ENCODE data around the gene MBLAC1. TPM values are rescaled to one million over a fixed set of nuclear protein-coding genes. Genes with fewer than 3 reads are reported as not detected.
A peak's percentile ranks its signal among the peaks of the same experiment; 100 is the strongest.

Gene MBLAC1
- total and polyA plus RNA-seq, 9 of the 15 experiments (the other 6 are each of a cell fraction or from before 2014, with no cell fraction given) = 0.03 to 3.1 (median 0.52) TPM

DNA sequence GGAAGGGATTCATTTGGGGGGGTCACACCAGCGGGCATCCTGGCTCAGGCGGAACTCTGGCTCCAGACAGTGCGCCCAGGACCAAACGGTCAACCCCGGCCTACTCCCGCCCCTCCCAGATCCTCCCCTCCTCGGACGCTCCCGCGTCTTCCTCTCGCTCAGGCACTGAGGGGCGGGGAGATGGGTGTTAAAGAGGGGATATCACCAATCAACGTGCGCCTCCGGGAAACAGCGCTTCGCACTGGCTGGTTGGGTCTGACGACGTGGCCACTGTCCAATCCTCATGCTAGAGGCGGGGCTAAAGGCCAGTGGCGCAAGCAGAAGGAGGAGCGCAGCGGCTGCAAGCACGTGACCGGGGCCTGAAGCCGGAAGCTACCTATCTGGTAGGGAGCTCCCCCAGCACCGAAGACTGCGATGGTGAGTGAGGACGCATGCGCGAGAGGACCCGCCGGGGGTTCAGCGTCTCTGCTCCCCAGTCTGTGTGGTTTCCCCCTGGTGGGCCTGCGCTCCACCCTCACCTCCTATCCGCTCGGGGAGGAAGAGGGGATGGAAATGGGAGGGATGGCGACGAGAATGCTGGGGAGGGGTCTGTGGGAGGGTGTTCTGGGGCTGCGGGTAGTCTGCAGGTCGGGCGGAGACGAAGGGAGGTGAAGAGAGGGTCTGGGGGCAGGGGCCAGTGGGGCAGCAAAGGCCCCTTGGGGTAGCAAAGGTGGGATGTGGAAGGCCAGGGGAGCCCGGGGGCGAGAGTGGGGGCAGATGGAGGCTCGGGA, 22.0 kb downstream of the MBLAC1 start, which contains the start of gene LAMTOR4 (continued):
- TF ChIP-seq, protein P1, sequence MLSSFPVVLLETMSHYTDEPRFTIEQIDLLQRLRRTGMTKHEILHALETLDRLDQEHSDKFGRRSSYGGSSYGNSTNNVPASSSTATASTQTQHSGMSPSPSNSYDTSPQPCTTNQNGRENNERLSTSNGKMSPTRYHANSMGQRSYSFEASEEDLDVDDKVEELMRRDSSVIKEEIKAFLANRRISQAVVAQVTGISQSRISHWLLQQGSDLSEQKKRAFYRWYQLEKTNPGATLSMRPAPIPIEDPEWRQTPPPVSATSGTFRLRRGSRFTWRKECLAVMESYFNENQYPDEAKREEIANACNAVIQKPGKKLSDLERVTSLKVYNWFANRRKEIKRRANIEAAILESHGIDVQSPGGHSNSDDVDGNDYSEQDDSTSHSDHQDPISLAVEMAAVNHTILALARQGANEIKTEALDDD (IDR thresholded peaks at IDR 0.05) = no peak
- peak; percentile 99 for TF ChIP-seq CEBPB (tag; IDR thresholded peaks at IDR 0.05)
- no peak for TF ChIP-seq ZNF318 (IDR thresholded peaks at IDR 0.05; ENCODE audit: borderline replicate concordance in 1 of 2, low read depth in 1 of 2)
- TF ChIP-seq MYNN (IDR thresholded peaks at IDR 0.05) = no peak
- TF ChIP-seq MYNN (CRISPR knock-in tag; IDR thresholded peaks at IDR 0.05) = no peak
- TF ChIP-seq ZNF253 (CRISPR knock-in tag; conservative IDR thresholded peaks at IDR 0.05) = no peak
- TF ChIP-seq HLTF (IDR thresholded peaks at IDR 0.05) = no peak
- no peak for TF ChIP-seq ZNF407 (IDR thresholded peaks at IDR 0.05; ENCODE audit: low read depth)
- TF ChIP-seq RCOR1 (IDR thresholded peaks at IDR 0.05; ENCODE audit: borderline replicate concordance in 1 of 2, low read depth in 2 of 2, low read length in 2 of 2) = peak in 1 of 2 experiments; percentile 64; a peak in 3 of 4 replicates
- no peak for TF ChIP-seq ZNF282 (CRISPR knock-in tag; IDR thresholded peaks at IDR 0.05)
